Trophoblast cell (in vitro differentiated cells and primary cell): Measurements from ENCODE around the gene RNF11.
"Not testable (repeated sequence)": the region's sequence is repeated elsewhere in the genome, so short reads cannot be mapped to it uniquely, and the experiment has no call there.

Experiments used
- DNase-seq, 2 donors: peaks; one replicate each; pipeline ENCODE4 v3.0.0-alpha.2; 2016
- H2AFZ ChIP-seq: 2 replicates; pipeline ENCODE4 v1.6.1; 2013; ENCODE audit warnings: low read length, moderate library complexity, mild to moderate bottlenecking; ENCODE audit not compliant: insufficient read depth, poor library complexity
- H2AK5ac ChIP-seq: 2 replicates; pipeline ENCODE4 v1.6.1; 2013; ENCODE audit warnings: mild to moderate bottlenecking, low read length
- H2BK120ac ChIP-seq: 2 replicates; pipeline ENCODE4 v1.6.1; 2013; ENCODE audit warnings: low read length, mild to moderate bottlenecking, moderate library complexity; ENCODE audit not compliant: insufficient read depth, poor library complexity
- H2BK12ac ChIP-seq: 2 replicates; pipeline ENCODE4 v1.6.1; 2013; ENCODE audit warnings: mild to moderate bottlenecking, low read length, moderate library complexity
- H2BK5ac ChIP-seq: 2 replicates; pipeline ENCODE4 v1.6.1; 2013; ENCODE audit warnings: low read length, low read depth, moderate library complexity, mild to moderate bottlenecking; ENCODE audit not compliant: poor library complexity
- H3K14ac ChIP-seq: 2 replicates; pipeline ENCODE4 v1.6.1; 2013; ENCODE audit warnings: mild to moderate bottlenecking, low read length
- H3K18ac ChIP-seq: 2 replicates; pipeline ENCODE4 v1.6.1; 2013; ENCODE audit warnings: mild to moderate bottlenecking, low read length
- H3K23ac ChIP-seq: 2 replicates; pipeline ENCODE4 v1.6.1; 2013; ENCODE audit warnings: low read length
- H3K27ac ChIP-seq: 2 replicates; pipeline ENCODE4 v1.5.1; 2013; ENCODE audit warnings: low read depth, mild to moderate bottlenecking, inconsistent platforms, low read length, moderate library complexity
- H3K27me3 ChIP-seq: 2 replicates; pipeline ENCODE4 v1.6.1; 2013; ENCODE audit warnings: inconsistent platforms, mild to moderate bottlenecking, low read length, moderate library complexity; ENCODE audit not compliant: insufficient read depth
- H3K36me3 ChIP-seq, 2 experiments: 1 replicate in 1 of 2; 2 replicates in 1 of 2; pipeline ENCODE4 v1.6.1; 2013; ENCODE audit warnings: low read length in 2 of 2, mild to moderate bottlenecking in 2 of 2, moderate library complexity in 1 of 2; ENCODE audit not compliant: insufficient read depth in 2 of 2, control insufficient read depth in 1 of 2
- H3K4ac ChIP-seq: 2 replicates; pipeline ENCODE4 v1.6.1; 2013; ENCODE audit warnings: low read depth, mild to moderate bottlenecking, low read length, moderate library complexity
- H3K4me1 ChIP-seq, 2 experiments: 1 replicate in 1 of 2; 2 replicates in 1 of 2; pipeline ENCODE4 v1.6.1; 2013; ENCODE audit warnings: low read length in 2 of 2, mild to moderate bottlenecking in 2 of 2, moderate library complexity in 1 of 2; ENCODE audit not compliant: insufficient read depth in 2 of 2, control insufficient read depth in 1 of 2
- H3K4me2 ChIP-seq: 2 replicates; pipeline ENCODE4 v1.6.1; 2013; ENCODE audit warnings: inconsistent platforms, mild to moderate bottlenecking, low read length, moderate library complexity
- H3K4me3 ChIP-seq: 2 replicates; pipeline ENCODE4 v1.5.1; 2013; ENCODE audit warnings: mild to moderate bottlenecking, low read depth, low read length, inconsistent platforms
- H3K79me1 ChIP-seq: one replicate; pipeline ENCODE4 v1.6.1; 2013; ENCODE audit warnings: low read length
- H3K79me2 ChIP-seq: 2 replicates; pipeline ENCODE4 v1.6.1; 2013; ENCODE audit warnings: low read length, mild to moderate bottlenecking; ENCODE audit not compliant: control insufficient read depth, insufficient read depth, poor library complexity
- H3K9ac ChIP-seq: 2 replicates; pipeline ENCODE4 v1.6.1; 2013; ENCODE audit warnings: mild to moderate bottlenecking, low read length
- H3K9me3 ChIP-seq: 2 replicates; pipeline ENCODE4 v1.6.1; 2013; ENCODE audit warnings: low read depth, mild to moderate bottlenecking, control low read depth, inconsistent platforms, low read length; ENCODE audit not compliant: insufficient read depth
- H4K12ac ChIP-seq: 2 replicates; pipeline ENCODE4 v1.6.1; 2013; ENCODE audit warnings: low read depth, mild to moderate bottlenecking, low read length, moderate library complexity
- H4K8ac ChIP-seq: 2 replicates; pipeline ENCODE4 v1.6.1; 2013; ENCODE audit warnings: low read depth, mild to moderate bottlenecking, low read length, moderate library complexity
- H4K91ac ChIP-seq: one replicate; pipeline ENCODE4 v1.6.1; 2013; ENCODE audit warnings: low read depth, mild to moderate bottlenecking, low read length, moderate library complexity
- WGBS: extraction: QIAGEN DNeasy Blood & Tissue Kit; methylation state at CpG from one replicate; pipeline ENCODE4 v1.1.7; 2013; ENCODE audit warnings: missing lambda C conversion rate; ENCODE audit not compliant: insufficient read length, insufficient coverage; ENCODE audit errors: extremely low coverage; 5-methylcytosine and 5-hydroxymethylcytosine counted together

Gene RNF11

GRCh38 chr1:51231896-51232295, 4.2 kb upstream of the RNF11 start:
- Histone ChIP-seq H2BK12ac (no peak overlapping the region), H3K36me3 (no peaks in the 10 kb centered on the region), H3K79me1 (peaks cover 14% of the 10 kb centered on the region), H3K18ac (no peak overlapping the region), H4K91ac (no peak overlapping the region), H2BK5ac (no peak overlapping the region), H3K4me3 (no peak overlapping the region), H3K27ac (no peak overlapping the region), H3K9me3 (no peaks in the 10 kb centered on the region), H3K79me2 (peaks cover 8% of the 10 kb centered on the region), H3K23ac (no peak overlapping the region), H2BK120ac (no peak overlapping the region), H3K4me1 (peaks cover 4 to 8% of the 10 kb centered on the region in 2 experiments), H3K27me3 (no peaks in the 10 kb centered on the region), H4K8ac (no peak overlapping the region), H2AFZ (no peak overlapping the region), H3K9ac (no peak overlapping the region), H2AK5ac (no peak overlapping the region), H3K4me2 (no peak overlapping the region), H3K4ac (no peak overlapping the region), H3K14ac (no peak overlapping the region), H4K12ac (no peak overlapping the region)
- DNase-seq, result no peak

- H2BK5ac ChIP-seq, H4K12ac ChIP-seq, H3K36me3 ChIP-seq, H3K27me3 ChIP-seq, H3K4me2 ChIP-seq, H3K9ac ChIP-seq, DNase-seq, H3K4ac ChIP-seq, H2AK5ac ChIP-seq, H3K18ac ChIP-seq, H2AFZ ChIP-seq, H3K27ac ChIP-seq, H2BK120ac ChIP-seq, H2BK12ac ChIP-seq, H4K8ac ChIP-seq, H3K14ac ChIP-seq, H4K91ac ChIP-seq, H3K23ac ChIP-seq, H3K4me3 ChIP-seq, H3K9me3 ChIP-seq: not testable (repeated sequence)
- peaks cover 16% of the 10 kb centered on the region for H3K79me1 ChIP-seq
- peaks cover 15% of the 10 kb centered on the region for H3K79me2 ChIP-seq
- WGBS, result no CpG with 5 or more reads among the region's 7 CpGs
- H3K4me1 ChIP-seq, result peaks cover 8 to 12% of the 10 kb centered on the region in 2 experiments
Observed at GRCh38 chr1:51234236-51234635, 1.8 kb upstream of the RNF11 start.

GRCh38 chr1:51234721-51235425, 1.2 kb upstream of the RNF11 start:
- Histone ChIP-seq H3K9ac (no peak overlapping the region), H2AFZ (no peak overlapping the region), H3K36me3 (no peaks in the 10 kb centered on the region), H2BK5ac (no peak overlapping the region), H4K91ac (no peak overlapping the region), H4K12ac (no peak overlapping the region), H3K27me3 (no peaks in the 10 kb centered on the region), H3K14ac (no peak overlapping the region), H3K4me3 (no peak overlapping the region), H3K4ac (peak overlapping the region; percentile 47), H2BK120ac (peak overlapping the region; percentile 58), H2BK12ac (peak overlapping the region; percentile 79), H3K23ac (no peak overlapping the region), H3K18ac (no peak overlapping the region), H4K8ac (peak overlapping the region; percentile 69), H3K4me2 (no peak overlapping the region), H3K9me3 (no peaks in the 10 kb centered on the region), H3K27ac (no peak overlapping the region), H3K79me2 (peaks cover 15% of the 10 kb centered on the region), H3K4me1 (peaks cover 6 to 12% of the 10 kb centered on the region in 2 experiments), H2AK5ac (peak overlapping the region; percentile 60), H3K79me1 (peaks cover 16% of the 10 kb centered on the region)
- no CpG with 5 or more reads among the region's 8 CpGs for WGBS
- DNase-seq, result no peak

GRCh38 chr1:51236531-51237350, 668 bp downstream of the RNF11 start:
- H2BK120ac ChIP-seq, result peak overlapping the region; percentile 82
- peak overlapping the region; percentile 75 for H3K27ac ChIP-seq
- H3K18ac ChIP-seq, result peak overlapping the region; percentile 91
- peak overlapping the region; percentile 28 for H4K8ac ChIP-seq
- peak overlapping the region; percentile 51 for H2AK5ac ChIP-seq
- peak overlapping the region; percentile 82 for H2BK5ac ChIP-seq
- H3K9ac ChIP-seq, result peak overlapping the region; percentile 96
- peak overlapping the region; percentile 87 for H4K91ac ChIP-seq
- no peaks in the 10 kb centered on the region for H3K9me3 ChIP-seq
- peak overlapping the region; percentile 92 for H3K14ac ChIP-seq
- peaks cover 6 to 12% of the 10 kb centered on the region in 2 experiments for H3K4me1 ChIP-seq
- H4K12ac ChIP-seq, result peak overlapping the region; percentile 20
- no peak overlapping the region for H2BK12ac ChIP-seq
- no peaks in the 10 kb centered on the region for H3K36me3 ChIP-seq
- peak overlapping the region; percentile 79 for H3K4me2 ChIP-seq
- no peaks in the 10 kb centered on the region for H3K27me3 ChIP-seq
- H2AFZ ChIP-seq, result peak overlapping the region; percentile 53
- H3K79me2 ChIP-seq, result peaks cover 19% of the 10 kb centered on the region
- no peak overlapping the region for H3K23ac ChIP-seq
- DNase-seq, result peak; percentile 12 to 49
- H3K79me1 ChIP-seq, result peaks cover 16% of the 10 kb centered on the region
- peak overlapping the region; percentile 96 for H3K4me3 ChIP-seq
- H3K4ac ChIP-seq, result peak overlapping the region; percentile 90
- no CpG with 5 or more reads among the region's 54 CpGs for WGBS
